Measurements from ENCODE around the gene GRB7.

GRB7 gene

DNA sequence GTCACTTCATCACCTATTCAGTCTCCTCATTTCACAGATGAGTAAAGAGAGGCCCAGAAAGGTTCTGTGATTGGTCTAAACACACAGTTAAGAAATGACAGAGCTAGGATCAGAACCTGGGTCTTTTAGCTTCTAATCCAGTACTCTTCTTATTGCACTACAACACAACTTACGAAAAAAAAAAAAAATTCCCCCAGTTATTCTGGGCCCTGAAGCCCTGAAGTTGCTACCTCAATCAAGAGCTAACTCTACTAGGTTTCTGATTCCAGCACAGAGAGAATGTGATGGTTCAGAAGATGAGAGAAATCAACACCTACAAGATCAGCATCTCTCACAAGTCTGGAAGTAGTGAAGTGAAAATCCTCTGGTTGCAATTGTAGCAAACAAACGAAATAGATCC is 37.3 kb downstream of the GRB7 start:
- DNase-seq = no peak

GRCh38 chr17:39776252-39776651 is 38.5 kb downstream of the GRB7 start:
- DNase-seq = no peak

DNA sequence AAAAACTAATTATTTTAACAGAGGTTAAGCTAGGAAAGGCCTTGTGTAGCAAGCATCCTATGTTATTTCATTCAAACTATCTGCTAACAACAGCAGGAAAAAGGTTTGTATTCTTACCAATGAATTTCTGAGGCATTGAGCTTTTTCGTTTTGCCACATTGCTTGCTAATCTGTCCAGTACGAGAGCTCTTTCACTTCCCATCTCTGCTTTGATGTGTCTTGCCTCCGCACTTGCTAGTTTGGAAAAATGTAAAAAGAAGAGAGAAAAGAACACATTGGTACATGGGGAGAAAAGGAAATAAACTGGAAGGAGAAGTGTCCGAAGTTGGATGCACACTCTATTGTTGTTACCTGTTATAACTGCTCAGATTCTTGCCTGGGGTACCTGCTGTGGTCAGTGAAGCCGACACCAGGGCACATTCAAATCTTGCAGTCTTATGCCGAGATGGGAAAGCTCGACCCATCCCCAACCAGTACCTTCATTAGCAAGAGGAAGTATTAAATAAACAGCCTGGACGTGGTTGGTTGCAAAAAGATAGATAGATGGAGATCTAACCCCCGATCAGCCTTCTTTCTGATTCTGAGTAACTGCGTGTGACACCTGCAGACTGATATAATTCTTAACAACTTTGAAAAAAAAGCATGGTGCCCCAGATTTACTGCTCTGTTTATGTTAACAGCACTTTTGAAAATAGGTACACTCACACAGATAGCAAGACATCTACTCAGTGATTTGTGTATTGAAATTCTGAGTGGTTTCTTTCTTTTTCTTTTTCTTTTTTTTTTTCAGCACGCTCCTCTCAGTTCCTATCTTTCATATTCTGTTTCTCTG is 40.0 kb downstream of the GRB7 start:
- DNase-seq = no peak

DNA sequence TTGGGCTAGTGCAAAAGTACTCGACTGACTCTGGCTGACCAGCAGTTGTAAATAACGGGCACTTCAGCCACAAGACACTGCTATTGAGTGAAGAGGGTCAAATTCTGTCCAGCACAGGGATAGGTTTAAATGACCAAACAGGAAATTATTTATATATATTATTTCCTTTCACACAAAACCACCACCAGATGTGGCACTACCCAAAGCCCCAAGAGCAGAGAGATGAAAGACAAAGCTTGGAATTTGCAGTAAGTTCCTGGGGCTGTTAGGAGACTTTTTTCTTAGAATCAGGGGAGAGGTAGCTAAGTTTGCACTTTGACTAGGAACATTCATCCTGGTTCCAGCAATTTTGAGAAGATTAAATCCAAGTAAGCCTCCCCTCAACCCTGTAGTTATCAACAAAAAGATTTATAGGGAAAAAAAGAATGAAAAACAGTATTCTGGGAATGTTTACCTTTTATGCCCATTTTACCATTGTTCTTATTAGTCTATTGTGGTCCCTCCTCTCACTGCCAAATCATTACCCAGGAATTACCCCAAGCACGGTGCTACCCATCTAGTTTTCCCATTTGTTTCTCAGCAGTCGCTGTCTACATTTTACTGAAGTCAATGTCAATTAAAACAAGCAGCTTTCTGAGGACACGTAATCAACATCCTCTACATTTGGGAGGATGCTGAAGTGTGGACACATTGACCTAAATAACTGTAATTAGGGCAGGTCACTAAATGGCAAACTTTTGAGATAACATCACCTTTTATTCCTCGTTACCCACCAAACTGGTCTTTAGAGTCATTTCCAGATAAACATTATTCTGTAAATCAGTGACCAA is 43.5 kb downstream of the GRB7 start:
- DNase-seq = peak; percentile 3

DNA sequence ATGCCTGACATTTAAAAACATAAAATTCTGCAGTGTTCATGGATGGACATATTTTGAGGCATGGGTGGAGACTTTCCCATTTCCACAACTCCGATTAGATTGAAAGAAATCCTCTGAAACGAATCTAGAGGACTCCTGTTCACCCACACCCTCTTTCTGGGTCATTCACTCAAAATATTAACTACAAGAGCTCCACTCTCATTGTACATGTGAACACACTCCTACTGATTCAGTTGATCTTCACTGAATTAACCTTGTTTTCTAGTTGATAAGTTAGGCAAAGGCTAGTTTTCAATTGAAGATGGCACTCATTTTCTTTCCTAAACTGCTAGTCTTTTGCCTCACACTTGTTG is 44.1 kb downstream of the GRB7 start:
- DNase-seq = no peak

- DNase-seq = no peak
These were observed 44.7 kb downstream of the GRB7 start for GRCh38 chr17:39782481-39782880.

- no peak for DNase-seq
These were observed 45.2 kb downstream of the GRB7 start for GRCh38 chr17:39782980-39783379.

DNA sequence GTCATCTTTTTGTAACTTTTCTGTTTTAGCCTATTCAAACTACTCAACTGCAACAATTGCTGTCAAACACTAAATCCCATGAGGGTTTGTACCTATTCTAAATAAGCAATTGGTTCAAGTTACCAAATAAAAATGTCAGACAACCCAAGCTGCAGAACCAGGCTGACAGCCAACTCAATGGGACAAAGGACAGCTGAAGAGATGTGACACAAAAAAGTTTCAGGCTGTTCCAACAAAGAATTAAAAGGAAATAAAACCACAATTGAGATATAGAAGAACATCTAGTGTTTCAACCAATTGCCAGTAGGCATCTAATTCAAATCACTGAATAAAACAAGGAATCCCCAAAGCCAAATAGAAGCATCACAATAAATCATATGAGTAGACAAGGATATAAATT is 49.3 kb downstream of the GRB7 start:
- no peak for DNase-seq

DNA sequence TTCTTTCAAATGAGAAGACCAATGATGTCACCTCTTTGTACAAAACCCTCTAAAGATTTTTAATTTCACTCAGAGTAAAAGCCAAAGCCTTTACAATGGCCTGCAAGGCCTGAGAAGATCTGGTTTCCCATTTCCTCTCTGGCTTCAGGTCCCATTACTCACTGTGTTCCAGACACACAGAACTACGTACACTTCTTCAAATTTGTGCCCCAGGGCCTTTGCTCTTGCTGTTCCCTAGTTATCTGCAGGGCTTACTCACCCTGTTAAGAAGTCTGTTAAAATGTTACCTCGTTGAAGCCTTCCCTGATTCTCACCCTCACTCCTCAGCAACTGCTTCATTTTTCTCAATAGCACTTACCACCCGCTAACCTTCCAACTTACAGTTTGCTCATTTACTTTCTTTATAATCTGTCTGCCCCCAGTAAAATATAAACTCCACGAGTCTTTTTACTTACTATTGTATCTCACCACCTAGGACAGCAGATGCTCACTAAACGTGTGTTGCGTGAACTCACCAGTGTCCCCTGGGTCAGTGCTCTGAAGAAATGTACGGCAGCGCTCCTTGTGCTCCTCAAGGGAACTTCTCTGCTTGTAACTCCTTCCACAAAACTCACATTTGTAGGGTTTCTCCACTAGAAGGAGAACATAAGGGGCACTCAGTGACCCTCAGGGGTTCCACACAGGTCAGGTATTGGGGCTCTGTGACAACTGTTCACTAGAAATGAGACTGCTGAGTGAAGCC is 50.2 kb downstream of the GRB7 start:
- DNase-seq = peak; percentile 6

- DNase-seq = no peak
These were observed 53.6 kb downstream of the GRB7 start for GRCh38 chr17:39791111-39791992.

GRCh38 chr17:39792526-39793221 is 54.9 kb downstream of the GRB7 start:
- DNase-seq = no peak

DNA sequence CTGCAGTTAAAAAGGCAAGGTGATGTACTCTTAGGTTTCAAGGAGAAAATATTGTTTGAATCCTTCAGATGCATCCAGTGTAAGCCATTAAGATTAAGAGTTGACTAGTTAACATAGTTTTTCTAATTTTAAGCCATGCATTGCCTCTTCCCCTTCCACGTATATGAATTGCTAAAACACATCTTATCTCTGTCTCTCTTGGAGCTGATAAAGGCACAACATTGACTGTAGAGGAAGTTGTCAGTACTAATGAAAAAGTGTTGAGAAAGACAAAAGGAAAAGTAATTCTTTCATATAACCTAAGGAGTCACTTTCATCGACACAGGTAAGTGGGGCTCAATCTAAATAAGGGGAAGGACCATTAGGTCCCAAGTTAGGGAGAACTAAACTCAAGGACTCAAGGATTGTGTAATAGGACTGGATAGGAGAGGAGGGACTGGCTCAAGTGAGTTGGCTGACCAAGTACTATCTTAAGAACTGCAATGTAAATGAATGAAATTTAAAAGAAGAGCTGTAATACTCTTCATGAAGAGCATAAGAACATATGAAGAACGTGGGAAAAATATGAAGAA is 55.6 kb downstream of the GRB7 start:
- DNase-seq = no peak

- DNase-seq = no peak
These were observed 56.7 kb downstream of the GRB7 start for GRCh38 chr17:39794249-39794970.

Measured in EL (cell line).